PC-9 (cell line): ENCODE measurements around the gene CNKSR3. TPM values are rescaled to one million over a fixed set of nuclear protein-coding genes. Genes with fewer than 3 reads are reported as not detected.
A peak's percentile ranks its signal among the peaks of the same experiment; 100 is the strongest.

Experiments used
- BruUV-seq: library from RNA; stranded (reverse); fragments of 400-500 nt; replicated peaks from 2 replicates; lab custom pipeline; 2021; lab: Mats Ljungman, UMichigan
- CTCF ChIA-PET: fragments of 300-600 bp; sonication (Branson Sonifier 250); formaldehyde crosslinking; loops from one replicate; lab custom pipeline; 2022; ENCODE audit warnings: antibody characterized with exemption; lab: Charles Lee
- POLR2A ChIA-PET: fragments of 300-600 bp; sonication (Branson Sonifier 250); formaldehyde crosslinking; loops from one replicate; lab custom pipeline; 2022; ENCODE audit warnings: antibody characterized with exemption; ENCODE audit not compliant: unreplicated experiment; lab: Charles Lee
- DNase-seq, 2 experiments: peaks; one replicate each; pipeline versions ENCODE4 v3.0.0 to v3.0.0-alpha.2; 2015 to 2022; ENCODE audit warnings: mixed read lengths in 1 of 2
- H2AFZ ChIP-seq: fragments of 200-600 bp; sonication (generic); 2 replicates; pipeline ENCODE4 v1.8.1; 2017; ENCODE audit warnings: antibody characterized with exemption
- H3F3A ChIP-seq: fragments of 200-600 bp; sonication (generic); 2 replicates; pipeline ENCODE4 v1.8.1; 2017; ENCODE audit warnings: antibody characterized with exemption, mild to moderate bottlenecking, low read depth; ENCODE audit not compliant: insufficient read depth
- H3K27ac ChIP-seq: fragments of 200-600 bp; sonication (generic); 2 replicates; pipeline ENCODE4 v1.6.1; 2016; ENCODE audit warnings: mixed run types
- H3K27me3 ChIP-seq: fragments of 200-600 bp; sonication (generic); 2 replicates; pipeline ENCODE4 v1.6.1; 2016; ENCODE audit warnings: low read depth, mixed run types; ENCODE audit not compliant: insufficient read depth
- H3K36me3 ChIP-seq: fragments of 200-600 bp; sonication (generic); 2 replicates; pipeline ENCODE4 v1.6.1; 2016; ENCODE audit warnings: low read depth, mixed run types
- H3K4me1 ChIP-seq: fragments of 200-600 bp; sonication (generic); replicated peaks from 2 replicates; pipeline ENCODE4 v1.6.1; 2016; ENCODE audit warnings: mixed run types; ENCODE audit not compliant: insufficient read depth
- H3K4me2 ChIP-seq: fragments of 200-600 bp; sonication (generic); 2 replicates; pipeline ENCODE4 v1.6.1; 2017; ENCODE audit warnings: mixed run types
- H3K4me3 ChIP-seq: fragments of 200-600 bp; sonication (generic); 2 replicates; pipeline ENCODE4 v1.6.1; 2016; ENCODE audit warnings: mixed run types
- H3K79me2 ChIP-seq: fragments of 200-600 bp; sonication (generic); 2 replicates; pipeline ENCODE4 v1.6.1; 2017; ENCODE audit warnings: low read depth, mixed run types
- H3K9me2 ChIP-seq: fragments of 200-600 bp; sonication (generic); 2 replicates; pipeline ENCODE4 v1.8.1; 2017; ENCODE audit warnings: mild to moderate bottlenecking; ENCODE audit not compliant: insufficient read depth
- H3K9me3 ChIP-seq: fragments of 200-600 bp; sonication (generic); 2 replicates; pipeline ENCODE4 v1.8.1; 2016; ENCODE audit warnings: low read depth; ENCODE audit not compliant: insufficient read depth
- H4K20me1 ChIP-seq: fragments of 200-600 bp; sonication (generic); 2 replicates; pipeline ENCODE4 v1.8.1; 2017; ENCODE audit not compliant: insufficient read depth
- EZH2 ChIP-seq: fragments of 200-600 bp; sonication (generic); IDR thresholded peaks from 2 replicates; pipeline ENCODE4 v1.8.0; 2017; ENCODE audit warnings: antibody characterized with exemption, low read depth
- intact Hi-C: fragments of 100-400 bp; cut with micrococcal nuclease; formaldehyde crosslinking; loops from one replicate; pipeline ENCODE4 v1.10.0; 2022; ENCODE audit not compliant: unreplicated experiment
- total RNA-seq: library from RNA; stranded (reverse); gene quantifications from 2 replicates; pipeline ENCODE4 v1.2.3, GENCODE V29; 2021
- TF ChIP-seq, protein P1 (sequence below): fragments of 200-600 bp; sonication (generic); conservative IDR thresholded peaks from 2 replicates; pipeline ENCODE4 v1.6.1; 2017; ENCODE audit warnings: mixed run types, antibody characterized with exemption, mild to moderate bottlenecking, moderate library complexity

The CNKSR3 gene
- total RNA-seq, 1 experiment from 2014 or later: 4.7 TPM

DNA sequence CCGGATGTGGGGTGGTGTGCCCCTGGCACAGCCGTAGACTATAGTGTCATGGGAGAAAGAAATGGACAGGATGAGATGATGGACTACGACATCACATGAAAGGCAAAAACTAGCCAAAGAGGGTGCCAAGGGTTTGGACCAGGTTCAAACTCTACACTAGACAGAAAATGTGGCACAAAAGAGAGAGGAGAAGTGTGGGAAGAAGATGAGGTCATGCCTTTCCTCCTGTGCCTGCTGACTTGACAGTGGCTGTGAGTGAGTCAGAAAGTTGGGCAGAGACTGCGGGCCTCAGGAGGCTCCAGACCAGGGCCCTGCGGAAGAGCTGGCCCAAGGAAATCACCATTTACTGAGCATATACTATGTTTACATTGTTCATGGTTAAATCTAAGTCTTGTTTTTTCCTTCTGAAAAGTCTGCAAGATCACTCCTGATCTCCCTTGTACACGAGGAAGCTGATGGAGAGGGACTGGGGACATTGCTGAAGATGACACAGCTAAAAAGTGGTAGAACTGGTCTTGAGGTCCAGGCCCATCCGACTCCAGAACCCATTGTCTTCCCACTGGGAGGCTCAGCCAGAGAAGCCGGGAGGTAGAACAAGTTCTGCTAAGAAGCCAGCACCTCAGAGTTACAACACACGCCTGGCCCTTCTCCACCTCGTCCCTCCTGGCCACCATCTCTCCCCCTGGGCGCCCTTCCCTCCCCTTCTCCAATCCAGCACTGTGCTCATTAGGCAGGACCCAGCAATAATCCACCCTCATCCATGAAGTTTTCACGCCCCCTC is 35.6 kb downstream of the CNKSR3 start:
- POLR2A ChIA-PET: interaction anchor here (0.6 to 0.7 kb wide), 2 partner anchors 12 to 97 kb away, joined by 3 to 15 read pairs; no protein-coding TSS in a partner anchor

DNA sequence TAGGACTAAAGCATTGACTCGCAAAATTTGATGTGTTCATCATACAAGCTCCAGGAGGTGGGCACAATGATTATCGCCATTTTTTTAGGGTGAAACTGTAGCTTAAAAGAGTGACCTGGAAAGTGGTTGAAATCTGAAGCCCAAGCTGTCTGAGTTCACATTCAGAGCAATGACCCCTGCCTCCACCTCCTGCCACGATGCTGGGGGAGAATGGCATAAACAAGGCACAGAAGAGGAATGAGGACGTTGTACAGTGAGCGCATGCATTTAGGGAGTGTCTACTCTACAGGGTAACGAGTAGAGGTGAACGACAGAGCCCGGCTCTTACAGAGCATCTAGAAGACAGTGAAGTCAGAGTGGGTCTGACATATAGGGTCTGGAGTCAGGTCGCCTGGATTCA is 37.2 kb downstream of the CNKSR3 start:
- BruUV-seq: no TSS peak
- Histone ChIP-seq H3F3A (peaks cover 4% of the 10 kb centered on the region; the same call in 1 of the 2 replicates), H3K4me1 (peaks cover 15% of the 10 kb centered on the region), H3K4me3 (no peak overlapping the region), H4K20me1 (no peaks in the 10 kb centered on the region), H3K4me2 (no peak overlapping the region), H3K36me3 (no peaks in the 10 kb centered on the region), H3K9me3 (no peaks in the 10 kb centered on the region; the same call in 1 of the 2 replicates), H3K79me2 (no peaks in the 10 kb centered on the region), H3K9me2 (no peaks in the 10 kb centered on the region), H3K27ac (no peak overlapping the region), H3K27me3 (no peaks in the 10 kb centered on the region), H2AFZ (no peak overlapping the region)
- intact Hi-C loops: loop anchor here (10.0 kb wide), 1 partner anchor 89 kb away; no protein-coding TSS in a partner anchor
- DNase-seq: no peak
- no peak for TF ChIP-seq EZH2
- TF ChIP-seq, protein P1, sequence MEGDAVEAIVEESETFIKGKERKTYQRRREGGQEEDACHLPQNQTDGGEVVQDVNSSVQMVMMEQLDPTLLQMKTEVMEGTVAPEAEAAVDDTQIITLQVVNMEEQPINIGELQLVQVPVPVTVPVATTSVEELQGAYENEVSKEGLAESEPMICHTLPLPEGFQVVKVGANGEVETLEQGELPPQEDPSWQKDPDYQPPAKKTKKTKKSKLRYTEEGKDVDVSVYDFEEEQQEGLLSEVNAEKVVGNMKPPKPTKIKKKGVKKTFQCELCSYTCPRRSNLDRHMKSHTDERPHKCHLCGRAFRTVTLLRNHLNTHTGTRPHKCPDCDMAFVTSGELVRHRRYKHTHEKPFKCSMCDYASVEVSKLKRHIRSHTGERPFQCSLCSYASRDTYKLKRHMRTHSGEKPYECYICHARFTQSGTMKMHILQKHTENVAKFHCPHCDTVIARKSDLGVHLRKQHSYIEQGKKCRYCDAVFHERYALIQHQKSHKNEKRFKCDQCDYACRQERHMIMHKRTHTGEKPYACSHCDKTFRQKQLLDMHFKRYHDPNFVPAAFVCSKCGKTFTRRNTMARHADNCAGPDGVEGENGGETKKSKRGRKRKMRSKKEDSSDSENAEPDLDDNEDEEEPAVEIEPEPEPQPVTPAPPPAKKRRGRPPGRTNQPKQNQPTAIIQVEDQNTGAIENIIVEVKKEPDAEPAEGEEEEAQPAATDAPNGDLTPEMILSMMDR: no peak
- ChIA-PET POLR2A (no interaction called here), CTCF (no interaction called here)

More for the DNA sequence above, 35.6 kb downstream of the CNKSR3 start:
- BruUV-seq: no TSS peak
- H3K9me3 ChIP-seq: no peaks in the 10 kb centered on the region; the same call in 1 of the 2 replicates
- no peaks in the 10 kb centered on the region for H3K79me2 ChIP-seq
- no peak overlapping the region for H2AFZ ChIP-seq
- H3K4me3 ChIP-seq: no peak overlapping the region
- intact Hi-C loops: loop anchor here (10.0 kb wide), 1 partner anchor 90 kb away; no protein-coding TSS in a partner anchor
- H3K27ac ChIP-seq: 0 out of 2 replicates have a peak overlapping the region, but pooled peaks have one; percentile 24
- peak overlapping the region; percentile 13; the same call in 1 of the 2 replicates for H3K4me2 ChIP-seq
- TF ChIP-seq, protein P1: no peak
- no peak for TF ChIP-seq EZH2
- H3K4me1 ChIP-seq: peaks cover 15% of the 10 kb centered on the region
- H3F3A ChIP-seq: peaks cover 4% of the 10 kb centered on the region; the same call in 1 of the 2 replicates
- H3K9me2 ChIP-seq: no peaks in the 10 kb centered on the region
- H3K36me3 ChIP-seq: no peaks in the 10 kb centered on the region
- H4K20me1 ChIP-seq: no peaks in the 10 kb centered on the region
- CTCF ChIA-PET: no interaction called here
- peak; percentile 41 to 43 for DNase-seq
- no peaks in the 10 kb centered on the region for H3K27me3 ChIP-seq

DNA sequence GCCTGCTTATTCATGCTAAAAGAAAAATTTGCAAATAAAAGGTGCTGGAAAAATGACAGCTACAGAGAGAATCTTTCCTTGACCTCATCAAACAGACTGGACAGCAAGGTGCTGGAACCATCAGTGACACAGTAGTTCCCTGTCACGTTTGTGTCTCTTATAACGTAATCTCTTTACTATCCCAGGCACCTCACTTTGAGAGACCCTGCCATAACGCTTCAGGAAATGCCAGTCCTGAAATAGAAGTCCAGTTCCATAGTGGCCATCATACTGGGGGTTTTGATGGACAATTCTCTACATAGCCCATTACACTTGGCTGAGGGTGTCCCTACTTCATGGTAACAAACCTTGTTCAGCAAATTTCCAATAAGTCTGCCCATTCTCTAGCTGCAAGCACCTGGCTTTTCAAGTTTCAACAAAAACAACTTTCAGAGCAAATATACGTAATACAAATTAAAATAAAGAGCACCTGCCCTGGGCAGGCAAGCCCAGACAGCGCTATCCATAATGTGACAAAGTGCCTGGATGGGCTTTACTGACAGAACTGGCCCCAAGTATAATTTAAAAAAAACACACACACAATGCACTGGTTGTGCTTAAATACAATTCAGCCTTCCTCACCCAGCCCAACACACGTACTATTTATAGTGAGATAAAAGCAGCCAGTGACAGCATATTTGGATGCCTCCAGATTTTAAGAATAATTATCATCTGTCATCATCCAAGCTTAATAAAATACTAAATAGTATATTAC is 38.7 kb downstream of the CNKSR3 start:
- intact Hi-C loops: loop anchor here (10.0 kb wide), 1 partner anchor 87 kb away; no protein-coding TSS in a partner anchor
- H3K27me3 ChIP-seq: no peaks in the 10 kb centered on the region
- no peak overlapping the region for H3K27ac ChIP-seq
- BruUV-seq: no TSS peak
- H2AFZ ChIP-seq: no peak overlapping the region
- TF ChIP-seq, protein P1: no peak
- ChIA-PET CTCF (no interaction called here), POLR2A (interaction anchor here (0.6 kb wide), 1 partner anchor 11 kb away, joined by 3 read pairs; no protein-coding TSS in a partner anchor)
- no peaks in the 10 kb centered on the region for H3K79me2 ChIP-seq
- H3K36me3 ChIP-seq: no peaks in the 10 kb centered on the region
- H3F3A ChIP-seq: peaks cover 4% of the 10 kb centered on the region; the same call in 1 of the 2 replicates
- H4K20me1 ChIP-seq: no peaks in the 10 kb centered on the region
- no peak for DNase-seq
- H3K9me2 ChIP-seq: no peaks in the 10 kb centered on the region
- H3K4me3 ChIP-seq: no peak overlapping the region
- H3K4me1 ChIP-seq: peaks cover 15% of the 10 kb centered on the region
- H3K9me3 ChIP-seq: no peaks in the 10 kb centered on the region; the same call in 1 of the 2 replicates
- no peak overlapping the region for H3K4me2 ChIP-seq
